OCI-LY7 (cell line): Measurements from ENCODE around the gene RPL37. TPM values are rescaled to one million over a fixed set of nuclear protein-coding genes. Genes with fewer than 3 reads are reported as not detected.

Experiments used
- BruUV-seq: library from RNA; stranded (reverse); fragments of 400-500 nt; replicated peaks from 2 replicates; lab custom pipeline; 2021; lab: Mats Ljungman, UMichigan
- CTCF ChIA-PET: fragments of 300-600 bp; sonication (Branson Sonifier 250); formaldehyde crosslinking; loops from one replicate; lab custom pipeline; 2022; ENCODE audit warnings: antibody characterized with exemption; ENCODE audit not compliant: unreplicated experiment; lab: Charles Lee
- POLR2A ChIA-PET: fragments of 300-600 bp; sonication (Branson Sonifier 250); formaldehyde crosslinking; loops from one replicate; lab custom pipeline; 2022; ENCODE audit warnings: antibody characterized with exemption; lab: Charles Lee
- DNase-seq: peaks from one replicate; pipeline ENCODE4 v3.0.0-alpha.2; 2015; ENCODE audit warnings: low spot score
- H2AFZ ChIP-seq: fragments of 200-600 bp; sonication (generic), shearing (Covaris generic); 2 replicates; pipeline ENCODE4 v1.6.1; 2014; ENCODE audit warnings: mild to moderate bottlenecking, antibody characterized with exemption, low read length, moderate library complexity
- H3K27ac ChIP-seq: fragments of 200-600 bp; sonication (generic); 2 replicates; pipeline ENCODE4 v1.5.1; 2014; ENCODE audit warnings: mixed run types, low read depth, mild to moderate bottlenecking, moderate library complexity, low read length, inconsistent platforms; ENCODE audit not compliant: poor library complexity, severe bottlenecking
- H3K36me3 ChIP-seq: fragments of 200-600 bp; sonication (generic); 2 replicates; pipeline ENCODE4 v1.6.1; 2014; ENCODE audit warnings: mild to moderate bottlenecking, antibody characterized with exemption, low read length, moderate library complexity, mixed read lengths; ENCODE audit not compliant: insufficient read depth
- H3K4me1 ChIP-seq: fragments of 200-600 bp; sonication (generic); 2 replicates; pipeline ENCODE4 v1.5.1; 2014; ENCODE audit warnings: mild to moderate bottlenecking, low read length; ENCODE audit not compliant: insufficient read depth, poor library complexity, severe bottlenecking
- H3K4me2 ChIP-seq: fragments of 200-600 bp; sonication (generic); 2 replicates; pipeline ENCODE4 v1.6.1; 2014; ENCODE audit warnings: mild to moderate bottlenecking, low read length
- H3K4me3 ChIP-seq: fragments of 200-600 bp; sonication (generic); 2 replicates; pipeline ENCODE4 v1.5.1; 2014; ENCODE audit warnings: mild to moderate bottlenecking, low read depth, low read length; ENCODE audit not compliant: poor library complexity, severe bottlenecking
- H3K79me2 ChIP-seq: fragments of 200-600 bp; sonication (generic); 2 replicates; pipeline ENCODE4 v1.6.1; 2016; ENCODE audit warnings: low read depth, mild to moderate bottlenecking, low read length, moderate library complexity, mixed read lengths; ENCODE audit not compliant: insufficient read depth
- H3K9me2 ChIP-seq: fragments of 200-600 bp; sonication (generic); 2 replicates; pipeline ENCODE4 v1.6.1; 2016; ENCODE audit warnings: mild to moderate bottlenecking, low read length, mixed read lengths; ENCODE audit not compliant: insufficient read depth
- H3K9me3 ChIP-seq: fragments of 200-600 bp; sonication (generic); 2 replicates; pipeline ENCODE4 v1.6.1; 2014; ENCODE audit warnings: mild to moderate bottlenecking, mixed run types, low read length, mixed read lengths
- H4K20me1 ChIP-seq: fragments of 200-600 bp; sonication (generic); 2 replicates; pipeline ENCODE4 v1.6.1; 2014; ENCODE audit warnings: mild to moderate bottlenecking, antibody characterized with exemption, low read length, moderate library complexity, mixed read lengths; ENCODE audit not compliant: insufficient read depth
- EZH2phosphoT487 ChIP-seq: fragments of 200-600 bp; sonication (generic); IDR thresholded peaks from 2 replicates; pipeline ENCODE4 v1.6.1; 2018; ENCODE audit warnings: low read depth, borderline replicate concordance, mild to moderate bottlenecking, mixed run types, antibody characterized with exemption, low read length, moderate library complexity, mixed read lengths
- intact Hi-C: fragments of 100-400 bp; cut with micrococcal nuclease; formaldehyde crosslinking; loops from one replicate; pipeline ENCODE4 v1.10.0; 2022; ENCODE audit not compliant: unreplicated experiment
- total RNA-seq, 2 experiments: library from RNA; depleted of rRNA in 1 of 2; stranded (reverse); fragments of >200 nt in 1 of 2; shearing (Covaris generic) in 1 of 2; gene quantifications; 2 replicates each; pipeline ENCODE4 v1.2.3, GENCODE V29; 2014 to 2022
- TF ChIP-seq, protein P1 (sequence below): fragments of 200-600 bp; sonication (generic); conservative IDR thresholded peaks from 2 replicates; pipeline ENCODE4 v1.5.1; 2014; ENCODE audit warnings: mild to moderate bottlenecking, antibody characterized with exemption, low read length, moderate library complexity, mixed read lengths

RPL37 gene
- total RNA-seq, 2 experiments from 2014 or later, result 1,905 to 2,779 TPM

DNA sequence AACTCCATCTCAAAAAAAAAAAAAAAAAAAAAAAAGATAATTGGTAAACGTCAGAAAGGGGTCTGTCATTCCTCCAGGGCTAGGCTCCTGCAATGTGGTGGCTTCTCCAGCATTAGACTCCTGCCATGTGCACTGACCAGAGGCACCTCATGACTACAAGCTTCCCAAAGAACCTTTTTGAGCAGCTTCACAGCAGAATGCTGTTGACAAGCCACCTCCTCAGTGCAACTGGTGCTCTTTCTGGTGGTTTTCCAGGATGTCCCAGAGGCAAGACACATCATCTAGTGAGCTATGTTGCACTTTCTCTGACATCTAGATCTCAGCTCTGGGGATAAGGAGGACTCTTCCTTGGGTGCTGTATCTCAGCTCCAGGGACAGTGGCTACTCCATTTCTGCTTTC lies 11.6 kb downstream of the RPL37 start:
- TF ChIP-seq EZH2phosphoT487, result no peak
- TF ChIP-seq, protein P1, sequence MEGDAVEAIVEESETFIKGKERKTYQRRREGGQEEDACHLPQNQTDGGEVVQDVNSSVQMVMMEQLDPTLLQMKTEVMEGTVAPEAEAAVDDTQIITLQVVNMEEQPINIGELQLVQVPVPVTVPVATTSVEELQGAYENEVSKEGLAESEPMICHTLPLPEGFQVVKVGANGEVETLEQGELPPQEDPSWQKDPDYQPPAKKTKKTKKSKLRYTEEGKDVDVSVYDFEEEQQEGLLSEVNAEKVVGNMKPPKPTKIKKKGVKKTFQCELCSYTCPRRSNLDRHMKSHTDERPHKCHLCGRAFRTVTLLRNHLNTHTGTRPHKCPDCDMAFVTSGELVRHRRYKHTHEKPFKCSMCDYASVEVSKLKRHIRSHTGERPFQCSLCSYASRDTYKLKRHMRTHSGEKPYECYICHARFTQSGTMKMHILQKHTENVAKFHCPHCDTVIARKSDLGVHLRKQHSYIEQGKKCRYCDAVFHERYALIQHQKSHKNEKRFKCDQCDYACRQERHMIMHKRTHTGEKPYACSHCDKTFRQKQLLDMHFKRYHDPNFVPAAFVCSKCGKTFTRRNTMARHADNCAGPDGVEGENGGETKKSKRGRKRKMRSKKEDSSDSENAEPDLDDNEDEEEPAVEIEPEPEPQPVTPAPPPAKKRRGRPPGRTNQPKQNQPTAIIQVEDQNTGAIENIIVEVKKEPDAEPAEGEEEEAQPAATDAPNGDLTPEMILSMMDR, result no peak
- ChIA-PET CTCF (no interaction called here), POLR2A (interaction anchor here (0.6 to 1.3 kb wide), 2 partner anchors 13 to 16 kb away, joined by 3 to 10 read pairs; no protein-coding TSS in a partner anchor)

DNA sequence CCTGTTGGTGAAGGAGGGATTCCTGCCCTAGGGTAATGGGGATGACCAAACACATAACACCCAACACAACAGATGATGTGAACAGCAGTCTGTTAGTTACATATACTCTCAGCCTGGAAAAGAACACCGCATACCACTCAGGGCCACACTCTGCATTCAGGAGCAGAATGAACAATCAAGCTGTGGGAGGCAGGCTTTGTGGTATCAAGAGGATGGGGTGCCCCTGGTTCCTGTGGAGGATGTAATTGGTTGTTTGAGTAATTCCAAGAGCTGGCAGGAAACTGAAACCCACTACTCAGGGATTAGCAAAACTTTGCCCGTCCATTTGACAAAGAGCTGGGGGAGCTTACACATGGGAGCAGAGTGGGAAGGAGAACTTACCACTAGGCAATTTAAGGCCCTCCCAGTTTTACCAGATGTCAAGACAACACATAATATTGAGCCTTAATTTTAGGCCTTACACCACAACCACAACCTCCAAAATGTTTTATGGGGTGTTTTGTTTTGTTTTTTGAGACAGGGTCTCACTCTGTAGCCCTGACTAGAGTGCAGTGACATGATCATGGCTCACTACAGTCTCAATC lies 21.2 kb downstream of the RPL37 start:
- Histone ChIP-seq H3K4me3 (no peak overlapping the region), H3K9me3 (no peaks in the 10 kb centered on the region), H3K9me2 (no peaks in the 10 kb centered on the region), H3K36me3 (no peaks in the 10 kb centered on the region), H3K79me2 (no peaks in the 10 kb centered on the region), H4K20me1 (no peaks in the 10 kb centered on the region), H3K27ac (no peak overlapping the region), H2AFZ (no peak overlapping the region), H3K4me2 (no peak overlapping the region), H3K4me1 (no peaks in the 10 kb centered on the region)
- POLR2A ChIA-PET, result no interaction called here
- DNase-seq, result no peak
- CTCF ChIA-PET, result no interaction called here
- TF ChIP-seq, protein P1, result no peak
- TF ChIP-seq EZH2phosphoT487, result no peak
- intact Hi-C loops, result no loop called here
- BruUV-seq, result no TSS peak

More for the DNA sequence above, 11.6 kb downstream of the RPL37 start:
- H3K36me3 ChIP-seq, result peaks cover 56% of the 10 kb centered on the region
- H3K4me3 ChIP-seq, result no peak overlapping the region
- no peaks in the 10 kb centered on the region for H3K4me1 ChIP-seq
- no TSS peak for BruUV-seq
- H3K79me2 ChIP-seq, result no peaks in the 10 kb centered on the region
- H2AFZ ChIP-seq, result no peak overlapping the region
- intact Hi-C loops, result no loop called here
- no peaks in the 10 kb centered on the region for H3K9me2 ChIP-seq
- no peak for DNase-seq
- H4K20me1 ChIP-seq, result peaks cover 21% of the 10 kb centered on the region
- H3K9me3 ChIP-seq, result no peaks in the 10 kb centered on the region
- no peak overlapping the region for H3K27ac ChIP-seq
- H3K4me2 ChIP-seq, result no peak overlapping the region

DNA sequence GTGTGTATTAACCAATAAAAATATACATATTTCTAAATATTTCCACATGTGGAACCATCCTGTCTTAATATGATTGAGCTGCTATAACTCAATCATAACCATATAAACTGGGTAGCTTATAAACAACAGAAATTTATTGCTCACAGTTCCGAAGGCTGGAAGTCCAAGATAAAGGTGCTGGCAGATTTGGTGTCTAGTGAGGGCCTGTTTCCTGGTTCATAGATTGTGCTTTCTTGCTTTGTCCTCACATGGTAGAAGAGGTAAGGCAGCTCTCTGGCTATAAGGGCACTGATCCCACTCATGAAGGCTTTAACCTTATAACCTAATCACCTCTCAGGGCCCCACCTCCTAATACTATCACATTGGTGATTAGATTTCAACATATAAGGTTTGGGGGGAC lies 22.9 kb downstream of the RPL37 start:
- no peak overlapping the region for H3K4me2 ChIP-seq
- H3K27ac ChIP-seq, result no peak overlapping the region
- intact Hi-C loops, result no loop called here
- ChIA-PET CTCF (no interaction called here), POLR2A (interaction anchor here (1.0 to 2.7 kb wide), 4 partner anchors 9 to 21 kb away, joined by 3 to 9 read pairs (median 3); no protein-coding TSS in a partner anchor)
- no peak overlapping the region for H3K4me3 ChIP-seq
- H3K79me2 ChIP-seq, result no peaks in the 10 kb centered on the region
- H2AFZ ChIP-seq, result no peak overlapping the region
- no peak for DNase-seq
- no TSS peak for BruUV-seq
- H3K36me3 ChIP-seq, result no peaks in the 10 kb centered on the region
- TF ChIP-seq, protein P1, result no peak
- TF ChIP-seq EZH2phosphoT487, result no peak
- no peaks in the 10 kb centered on the region for H3K4me1 ChIP-seq
- no peaks in the 10 kb centered on the region for H4K20me1 ChIP-seq
- H3K9me3 ChIP-seq, result no peaks in the 10 kb centered on the region
- H3K9me2 ChIP-seq, result no peaks in the 10 kb centered on the region
